ENCODE measurements around the gene PTGR3. TPM values are rescaled to one million over a fixed set of nuclear protein-coding genes. Genes with fewer than 3 reads are reported as not detected.

Gene PTGR3
- total RNA-seq, 2 experiments from 2014 or later, result 23.0 to 23.3 TPM

GRCh38 chr18:75216911-75217689, 8.2 kb upstream of the PTGR3 start:
- POLR2A ChIA-PET, result no interaction called here

GRCh38 chr18:75216212-75216910, 7.4 kb upstream of the PTGR3 start:
- ChIA-PET POLR2A (no interaction called here), CTCF (no interaction called here)

More at GRCh38 chr18:75216911-75217689, 8.2 kb upstream of the PTGR3 start:
- CTCF ChIA-PET, result no interaction called here

- ChIA-PET POLR2A (no interaction called here), CTCF (no interaction called here)
Observed at GRCh38 chr18:75215663-75216062, 6.7 kb upstream of the PTGR3 start.

GRCh38 chr18:75214766-75215510, 6.0 kb upstream of the PTGR3 start:
- POLR2A ChIA-PET, result interaction anchor here (0.7 kb wide), 1 partner anchor 25 kb away, joined by 3 read pairs; no protein-coding TSS in a partner anchor
- CTCF ChIA-PET, result no interaction called here

GRCh38 chr18:75214332-75214690, 5.4 kb upstream of the PTGR3 start:
- ChIA-PET CTCF (no interaction called here), POLR2A (interaction anchor here (0.7 kb wide), 1 partner anchor 26 kb away, joined by 3 read pairs; no protein-coding TSS in a partner anchor)

- POLR2A ChIA-PET, result no interaction called here
- CTCF ChIA-PET, result no interaction called here
Observed at GRCh38 chr18:75213611-75214331, 4.8 kb upstream of the PTGR3 start.

- CTCF ChIA-PET, result interaction anchor here (0.7 kb wide), 1 partner anchor 16 kb away, joined by 3 read pairs; no protein-coding TSS in a partner anchor
- POLR2A ChIA-PET, result no interaction called here
Observed at GRCh38 chr18:75212751-75213090, 3.8 kb upstream of the PTGR3 start.

- ChIA-PET POLR2A (no interaction called here), CTCF (interaction anchor here (0.7 kb wide), 1 partner anchor 17 kb away, joined by 3 read pairs; no protein-coding TSS in a partner anchor)
Observed at GRCh38 chr18:75211953-75212750, 3.2 kb upstream of the PTGR3 start.

- CTCF ChIA-PET, result no interaction called here
- POLR2A ChIA-PET, result no interaction called here
Observed at GRCh38 chr18:75211626-75211952, 2.6 kb upstream of the PTGR3 start.

- ChIA-PET CTCF (no interaction called here), POLR2A (no interaction called here)
Observed at GRCh38 chr18:75211002-75211621, 2.2 kb upstream of the PTGR3 start.

GRCh38 chr18:75210274-75211001, 1.5 kb upstream of the PTGR3 start, which contains the start of gene TSHZ1:
TSHZ1 (plus strand) TSS chr18:75210797; CDS start chr18:75211877, 1,080 bp downstream.
- ChIA-PET CTCF (interaction anchor here (0.6 kb wide), 1 partner anchor 872 kb away, joined by 4 read pairs; no protein-coding TSS in a partner anchor), POLR2A (interaction anchor here (0.6 to 0.8 kb wide), 6 partner anchors 11 to 614 kb away, joined by 3 to 13 read pairs (median 4); no protein-coding TSS in a partner anchor)

- ChIA-PET CTCF (no interaction called here), POLR2A (interaction anchor here (0.7 to 1.1 kb wide), 3 partner anchors 8 to 52 kb away, joined by 3 to 13 read pairs (median 4); no protein-coding TSS in a partner anchor)
Observed at GRCh38 chr18:75209951-75210258, 966 bp upstream of the PTGR3 start.

GRCh38 chr18:75208836-75209128, 157 bp downstream of the PTGR3 start:
- POLR2A ChIA-PET, result interaction anchor here (0.8 to 1.1 kb wide), 2 partner anchors 9 to 10 kb away, joined by 3 to 4 read pairs; no protein-coding TSS in a partner anchor
- CTCF ChIA-PET, result no interaction called here

GRCh38 chr18:75208155-75208835, 644 bp downstream of the PTGR3 start:
- ChIA-PET CTCF (no interaction called here), POLR2A (interaction anchor here (0.7 to 0.8 kb wide), 3 partner anchors 10 to 713 kb away, joined by 3 to 12 read pairs (median 7); no protein-coding TSS in a partner anchor)

- ChIA-PET CTCF (no interaction called here), POLR2A (interaction anchor here (0.6 to 0.8 kb wide), 4 partner anchors 10 to 712 kb away, joined by 3 to 12 read pairs (median 6); no protein-coding TSS in a partner anchor)
Observed at GRCh38 chr18:75207310-75208154, 1.4 kb downstream of the PTGR3 start.

All from activated CD8-positive, alpha-beta memory T cell treated with anti-CD3 and anti-CD28 coated beads for 36 hours (primary cell).